Mesenchymal stem cell (in vitro differentiated cells and primary cell): ENCODE data around the gene COPS9.

Experiments used
- DNase-seq: peaks from one replicate; pipeline ENCODE4 v3.0.0-alpha.2; 2013
- H2AFZ ChIP-seq: one replicate; pipeline ENCODE4 v1.6.1; 2013; ENCODE audit warnings: low read depth, mild to moderate bottlenecking, control low read depth, inconsistent platforms, low read length, moderate library complexity
- H2AK5ac ChIP-seq: 2 replicates; pipeline ENCODE4 v1.6.1; 2013; ENCODE audit warnings: low read length, moderate library complexity, mild to moderate bottlenecking, inconsistent platforms; ENCODE audit not compliant: severe bottlenecking
- H2BK120ac ChIP-seq: one replicate; pipeline ENCODE4 v1.6.1; 2013; ENCODE audit warnings: low read depth, mild to moderate bottlenecking, inconsistent platforms, low read length, moderate library complexity
- H2BK12ac ChIP-seq, 2 experiments: one replicate each; pipeline ENCODE4 v1.6.1; 2013; ENCODE audit warnings: inconsistent platforms in 2 of 2, low read length in 2 of 2, mild to moderate bottlenecking in 2 of 2, moderate library complexity in 2 of 2, control low read depth in 1 of 2
- H2BK15ac ChIP-seq: one replicate; pipeline ENCODE4 v1.6.1; 2013; ENCODE audit warnings: mild to moderate bottlenecking, low read depth, inconsistent platforms; ENCODE audit not compliant: poor library complexity, severe bottlenecking
- H2BK5ac ChIP-seq: 2 replicates; pipeline ENCODE4 v1.6.1; 2013; ENCODE audit warnings: low read depth, mild to moderate bottlenecking, low read length, control low read depth, inconsistent platforms; ENCODE audit not compliant: poor library complexity, severe bottlenecking
- H3K14ac ChIP-seq, 2 experiments: one replicate each; pipeline ENCODE4 v1.6.1; 2013; ENCODE audit warnings: inconsistent platforms in 2 of 2, low read length in 2 of 2, control low read depth in 1 of 2, mild to moderate bottlenecking in 1 of 2, moderate library complexity in 1 of 2
- H3K18ac ChIP-seq, 2 experiments: one replicate each; pipeline ENCODE4 v1.6.1; 2013; ENCODE audit warnings: inconsistent platforms in 2 of 2, low read length in 2 of 2, control low read depth in 1 of 2, low read depth in 1 of 2, mild to moderate bottlenecking in 1 of 2
- H3K23ac ChIP-seq, 2 experiments: one replicate each; pipeline ENCODE4 v1.6.1; 2013; ENCODE audit warnings: inconsistent platforms in 2 of 2, low read length in 2 of 2, mild to moderate bottlenecking in 2 of 2, moderate library complexity in 2 of 2, control low read depth in 1 of 2
- H3K27ac ChIP-seq: 2 replicates; pipeline ENCODE4 v1.5.1; 2013; ENCODE audit warnings: mild to moderate bottlenecking, moderate library complexity, low read length, control low read depth, inconsistent platforms; ENCODE audit not compliant: poor library complexity, severe bottlenecking
- H3K27me3 ChIP-seq, 2 experiments: 2 replicates each; pipeline versions ENCODE4 v1.6.1 to v1.7.0; 2013; ENCODE audit warnings: low read length in 2 of 2, mild to moderate bottlenecking in 2 of 2, moderate library complexity in 2 of 2, control low read depth in 1 of 2, inconsistent platforms in 1 of 2; ENCODE audit not compliant: control insufficient read depth in 1 of 2, insufficient read depth in 1 of 2
- H3K36me3 ChIP-seq, 2 experiments: 2 replicates each; pipeline versions ENCODE4 v1.6.1 to v1.7.0; 2013; ENCODE audit warnings: low read length in 2 of 2, control low read depth in 1 of 2, inconsistent platforms in 1 of 2, low read depth in 1 of 2, mild to moderate bottlenecking in 1 of 2; ENCODE audit not compliant: insufficient read depth in 2 of 2, control insufficient read depth in 1 of 2
- H3K4ac ChIP-seq, 2 experiments: one replicate each; pipeline ENCODE4 v1.6.1; 2013; ENCODE audit warnings: inconsistent platforms in 2 of 2, low read length in 2 of 2, mild to moderate bottlenecking in 2 of 2, moderate library complexity in 2 of 2, control low read depth in 1 of 2, low read depth in 1 of 2
- H3K4me1 ChIP-seq: 2 replicates; pipeline ENCODE4 v1.6.1; 2013; ENCODE audit warnings: low read depth, low read length, control low read depth; ENCODE audit not compliant: control insufficient read depth, insufficient read depth
- H3K4me2 ChIP-seq: 2 replicates; pipeline ENCODE4 v1.6.1; 2013; ENCODE audit warnings: low read length, mild to moderate bottlenecking, inconsistent platforms; ENCODE audit not compliant: poor library complexity, severe bottlenecking
- H3K4me3 ChIP-seq, 2 experiments: 2 replicates each; pipeline versions ENCODE4 v1.5.1 to v1.7.0; 2013; ENCODE audit warnings: low read length in 2 of 2, mild to moderate bottlenecking in 2 of 2, control low read depth in 1 of 2, low read depth in 1 of 2; ENCODE audit not compliant: insufficient read depth in 1 of 2
- H3K79me1 ChIP-seq: replicated peaks from 2 replicates; pipeline ENCODE4 v1.6.1; 2013; ENCODE audit warnings: mild to moderate bottlenecking, control low read depth, low read length, inconsistent platforms; ENCODE audit not compliant: poor library complexity, severe bottlenecking
- H3K9ac ChIP-seq: 2 replicates; pipeline ENCODE4 v1.7.0; 2013; ENCODE audit warnings: mild to moderate bottlenecking, low read length, moderate library complexity
- H3K9me3 ChIP-seq: 2 replicates; pipeline ENCODE4 v1.7.0; 2013; ENCODE audit warnings: mild to moderate bottlenecking, low read length; ENCODE audit not compliant: control insufficient read depth
- H4K8ac ChIP-seq: one replicate; pipeline ENCODE4 v1.6.1; 2013; ENCODE audit warnings: inconsistent platforms, mild to moderate bottlenecking, low read length, moderate library complexity
- H4K91ac ChIP-seq: one replicate; pipeline ENCODE4 v1.6.1; 2013; ENCODE audit warnings: mild to moderate bottlenecking, low read length, inconsistent platforms
- WGBS: methylation state at CpG from one replicate; pipeline ENCODE4 v1.1.7; 2013; ENCODE audit warnings: mixed read lengths; 5-methylcytosine and 5-hydroxymethylcytosine counted together

The COPS9 gene

DNA sequence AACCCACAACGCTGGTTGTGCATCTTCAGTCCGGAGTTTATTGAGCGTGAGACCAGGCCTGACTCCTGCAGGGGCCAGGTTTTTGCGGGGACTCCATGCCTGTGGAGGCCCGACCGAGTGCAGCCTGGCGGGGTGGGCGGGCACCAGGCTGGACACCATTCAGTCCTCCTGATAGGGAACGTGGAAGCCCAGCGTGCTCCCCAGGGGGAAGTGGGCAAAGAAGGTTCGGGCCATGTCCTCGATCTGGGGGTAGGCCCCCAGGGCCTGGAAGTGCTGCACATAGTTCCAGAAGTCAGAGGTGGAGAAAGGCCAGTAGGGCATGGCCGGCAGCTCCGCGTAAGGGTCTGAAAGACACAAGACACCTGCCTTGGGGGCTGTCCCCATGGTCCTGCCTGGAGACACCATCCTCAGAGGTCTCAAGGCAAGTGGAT is 2.9 kb upstream of the COPS9 start:
- DNase-seq, result no peak
- WGBS, result 93% methylated on average over 15 of the region's 15 CpGs

DNA sequence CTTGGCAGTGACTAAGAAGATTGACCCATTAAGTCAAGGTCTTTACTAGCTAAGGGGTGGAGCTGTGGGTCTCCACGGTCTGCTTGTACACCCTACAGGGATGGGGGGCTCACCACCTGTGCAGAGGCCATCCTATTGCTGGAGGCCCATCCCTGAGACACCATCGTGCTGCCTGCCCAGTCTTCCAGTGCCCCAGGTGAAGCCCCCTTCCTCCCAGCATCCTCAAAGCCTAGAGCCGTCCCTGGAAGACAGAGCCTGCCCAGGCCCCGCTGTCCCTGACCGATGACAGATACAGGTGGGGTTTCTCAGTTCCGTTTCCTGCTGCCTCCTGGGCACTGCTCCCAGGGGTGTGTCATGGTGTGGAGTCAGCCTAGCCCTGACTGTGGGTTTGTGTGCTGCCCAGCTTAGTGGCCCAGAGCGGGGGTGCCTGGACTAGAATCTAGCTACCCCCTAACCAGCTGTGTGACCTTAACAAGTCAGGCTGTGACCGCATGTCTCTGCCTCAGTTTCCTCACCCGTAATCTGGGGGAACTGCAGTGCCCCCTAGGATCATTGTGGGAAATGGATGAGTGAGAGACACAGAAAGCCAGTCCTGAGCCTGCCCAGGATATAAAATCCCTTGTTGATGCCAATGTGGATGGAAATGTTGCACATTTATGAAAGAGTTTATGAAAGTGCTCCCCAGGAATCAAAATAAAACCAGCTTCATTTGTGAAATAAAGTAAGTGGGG is 2.3 kb upstream of the COPS9 start:
- H3K4ac ChIP-seq, result no peak overlapping the region
- H3K23ac ChIP-seq, result no peak overlapping the region
- H3K27ac ChIP-seq, result no peak overlapping the region
- H2BK15ac ChIP-seq, result no peak overlapping the region
- no peak overlapping the region for H2BK5ac ChIP-seq
- H3K9ac ChIP-seq, result no peak overlapping the region
- H3K36me3 ChIP-seq, result peaks cover 4 to 8% of the 10 kb centered on the region in 2 experiments
- no peak overlapping the region for H4K91ac ChIP-seq
- peaks cover 4% of the 10 kb centered on the region for H3K79me1 ChIP-seq
- no peaks in the 10 kb centered on the region for H3K9me3 ChIP-seq
- no peak overlapping the region for H2BK120ac ChIP-seq
- no peak overlapping the region for H3K14ac ChIP-seq
- no peak overlapping the region for H3K4me2 ChIP-seq
- no peak overlapping the region for H2AK5ac ChIP-seq
- no peak overlapping the region for H3K18ac ChIP-seq
- no peak overlapping the region for H3K4me3 ChIP-seq
- no peak overlapping the region for H4K8ac ChIP-seq
- peaks cover 27 to 37% of the 10 kb centered on the region in 2 experiments for H3K27me3 ChIP-seq
- WGBS, result 90% methylated on average over 9 of the region's 9 CpGs
- no peak overlapping the region for H2BK12ac ChIP-seq
- no peak overlapping the region for H2AFZ ChIP-seq
- H3K4me1 ChIP-seq, result peaks cover 18% of the 10 kb centered on the region
- no peak for DNase-seq

More for the DNA sequence above, 2.9 kb upstream of the COPS9 start:
- Histone ChIP-seq H3K27ac (no peak overlapping the region), H3K18ac (no peak overlapping the region), H2BK120ac (no peak overlapping the region), H3K23ac (no peak overlapping the region), H3K4ac (no peak overlapping the region), H2AFZ (no peak overlapping the region), H2BK15ac (no peak overlapping the region), H3K79me1 (no peaks in the 10 kb centered on the region), H2AK5ac (no peak overlapping the region), H3K27me3 (peaks cover 27 to 42% of the 10 kb centered on the region in 2 experiments), H3K4me2 (no peak overlapping the region), H3K4me1 (peaks cover 20% of the 10 kb centered on the region), H3K14ac (no peak overlapping the region), H2BK12ac (no peak overlapping the region), H2BK5ac (no peak overlapping the region), H3K36me3 (peaks cover 0 to 3% of the 10 kb centered on the region in 2 experiments), H3K9ac (no peak overlapping the region), H3K4me3 (no peak overlapping the region), H4K8ac (no peak overlapping the region), H3K9me3 (no peaks in the 10 kb centered on the region), H4K91ac (no peak overlapping the region)

DNA sequence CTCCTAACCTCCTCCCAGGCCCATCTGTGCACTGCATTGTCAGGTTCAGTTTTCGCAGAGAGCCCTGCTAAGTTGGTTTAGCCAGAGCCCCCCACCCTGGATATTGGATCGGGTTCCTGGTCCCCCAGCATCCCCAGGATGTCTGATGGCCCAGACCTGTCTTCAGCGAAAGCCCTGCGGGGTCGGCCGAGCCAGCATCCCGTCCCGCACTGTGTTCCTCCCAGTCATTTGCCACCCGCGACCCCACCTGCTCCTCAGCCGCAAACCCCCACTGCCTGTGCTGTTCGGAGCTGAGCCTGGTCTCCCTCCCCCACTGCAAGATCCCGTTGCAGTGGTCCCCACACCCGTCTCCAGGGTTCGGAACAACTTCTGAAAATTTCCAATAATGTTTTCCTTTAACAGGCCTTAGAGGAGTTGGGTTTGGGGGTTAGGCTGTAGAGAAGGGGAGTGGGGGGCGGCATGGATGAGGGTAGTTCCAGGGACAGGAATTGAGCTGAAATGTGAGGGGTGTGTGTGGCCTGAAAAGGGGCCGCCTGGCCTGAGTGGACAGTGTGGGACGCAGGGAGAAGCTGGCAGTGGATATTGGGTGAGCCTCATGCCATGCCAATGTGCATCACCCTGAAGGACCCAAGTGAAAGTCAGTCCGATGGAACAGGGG is 1.6 kb upstream of the COPS9 start:
- Histone ChIP-seq H3K27me3 (peaks cover 20 to 31% of the 10 kb centered on the region in 2 experiments), H4K91ac (no peak overlapping the region), H3K9ac (no peak overlapping the region), H2BK5ac (no peak overlapping the region), H4K8ac (peak overlapping the region; percentile 31), H3K14ac (no peak overlapping the region), H3K18ac (no peak overlapping the region), H2BK120ac (no peak overlapping the region), H3K79me1 (peaks cover 9% of the 10 kb centered on the region), H3K9me3 (no peaks in the 10 kb centered on the region), H3K23ac (no peak overlapping the region), H3K36me3 (peaks cover 11 to 13% of the 10 kb centered on the region in 2 experiments), H3K27ac (no peak overlapping the region), H2BK12ac (no peak overlapping the region), H2AFZ (no peak overlapping the region), H3K4me3 (no peak overlapping the region), H3K4me2 (no peak overlapping the region), H3K4ac (no peak overlapping the region), H2AK5ac (no peak overlapping the region), H3K4me1 (peaks cover 18% of the 10 kb centered on the region), H2BK15ac (no peak overlapping the region)
- DNase-seq, result no peak
- 91% methylated on average over 15 of the region's 19 CpGs for WGBS

DNA sequence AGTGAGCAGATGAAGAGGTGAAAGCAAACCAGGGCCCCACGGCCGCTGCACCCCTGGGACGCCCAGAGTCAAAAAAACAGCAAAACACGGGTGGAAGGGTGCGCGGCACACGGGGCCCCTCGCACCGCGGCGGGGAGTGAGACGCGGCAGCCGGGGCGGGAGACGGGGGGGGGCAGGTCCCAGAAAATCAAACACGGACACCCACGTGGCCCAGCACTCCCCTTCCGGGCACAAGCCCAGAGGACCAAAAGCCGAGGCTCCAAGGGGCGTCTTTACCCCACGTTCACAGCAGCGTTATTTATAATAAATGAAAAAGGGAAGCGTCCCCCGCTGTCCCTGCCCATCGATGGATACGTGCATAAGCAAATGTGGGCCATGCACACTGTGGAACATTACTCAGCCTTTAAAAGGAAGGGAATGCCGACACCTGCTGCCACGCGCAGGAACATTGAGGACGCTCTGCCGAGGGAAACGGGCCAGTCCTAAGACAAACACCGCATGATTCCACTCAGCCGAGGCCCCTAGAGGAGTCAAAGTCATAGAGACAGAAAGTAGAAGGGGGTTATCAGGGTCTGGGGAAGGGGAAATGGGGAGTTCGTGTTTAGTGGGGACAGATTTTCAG is 677 bp upstream of the COPS9 start:
- Histone ChIP-seq H3K4me1 (peaks cover 18% of the 10 kb centered on the region), H3K79me1 (peaks cover 18% of the 10 kb centered on the region), H2BK5ac (no peak overlapping the region), H2AFZ (peak overlapping the region; percentile 68), H2BK15ac (no peak overlapping the region), H3K9ac (peak overlapping the region; percentile 97), H2BK12ac (no peak overlapping the region), H4K8ac (peak overlapping the region; percentile 88), H4K91ac (peak overlapping the region; percentile 6), H3K4ac (peak overlapping the region; percentile 19 to 60), H3K4me3 (peak overlapping the region; percentile 90 to 97), H3K18ac (peak overlapping the region; percentile 38 to 54), H3K27ac (no peak overlapping the region), H2BK120ac (no peak overlapping the region), H3K14ac (no peak overlapping the region), H3K9me3 (no peaks in the 10 kb centered on the region), H3K4me2 (peak overlapping the region; percentile 80), H3K27me3 (peaks cover 14 to 22% of the 10 kb centered on the region in 2 experiments), H3K36me3 (peaks cover 20 to 22% of the 10 kb centered on the region in 2 experiments), H3K23ac (no peak overlapping the region), H2AK5ac (no peak overlapping the region)
- DNase-seq, result no peak
- WGBS, result 52% methylated on average over 36 of the region's 36 CpGs
